Measurements from ENCODE around the gene COA6. TPM values are rescaled to one million over a fixed set of nuclear protein-coding genes. Genes with fewer than 3 reads are reported as not detected.
"Not testable (repeated sequence)": the region's sequence is repeated elsewhere in the genome, so short reads cannot be mapped to it uniquely, and the experiment has no call there.

The COA6 gene
- total and polyA plus RNA-seq, 12 donors: 22.9 to 84.7 (median 35.6) TPM

DNA sequence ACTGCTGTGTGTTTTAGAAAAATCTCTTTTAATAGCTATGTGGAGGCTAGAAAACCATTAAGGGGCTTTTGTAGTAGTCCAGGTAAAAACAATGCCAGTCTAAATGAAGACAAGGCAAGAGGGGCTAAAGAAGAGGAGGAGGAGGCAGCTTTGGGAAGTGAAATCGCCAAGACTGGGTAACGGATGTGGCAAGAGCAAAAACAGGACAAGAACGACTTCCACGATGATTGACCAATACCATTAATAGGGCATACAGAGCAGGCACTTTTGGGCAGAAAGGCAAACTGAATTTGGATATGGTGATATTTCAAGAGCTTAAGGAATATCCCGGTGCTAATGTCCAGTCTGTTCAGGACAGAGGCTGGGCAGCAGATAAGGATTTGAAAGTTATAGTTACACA lies 22.0 kb downstream of the COA6 start:
- peaks cover 0 to 14% of the 10 kb centered on the region in 2 donors for H3K36me3 ChIP-seq (replicated peaks in 1 of 2)
- 72 to 86% (median 81%) methylated on average over 5 of the region's 5 CpGs for WGBS, 4 donors

DNA sequence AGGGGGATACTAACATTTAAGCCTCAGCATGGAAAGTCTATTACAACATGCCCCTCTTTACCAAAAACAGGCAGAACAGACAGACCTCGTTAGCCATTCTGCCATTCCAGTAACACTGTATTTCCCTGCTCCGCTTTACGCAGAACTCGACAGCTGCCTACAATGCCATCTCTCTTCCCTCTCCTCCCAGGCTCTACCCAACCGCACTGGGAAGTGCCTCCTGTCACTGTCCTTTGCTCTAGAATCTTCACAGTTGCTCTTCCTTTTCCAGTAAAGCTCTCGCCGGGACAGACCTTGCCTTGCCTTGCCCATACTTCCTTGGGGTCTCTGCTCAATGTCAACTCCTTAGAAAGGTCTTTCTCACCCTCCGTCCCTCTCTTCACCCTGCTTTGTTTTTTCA lies 22.8 kb downstream of the COA6 start:
- Histone ChIP-seq H3K4me3 (no peak overlapping the region), H3K27me3 (no peaks in the 10 kb centered on the region), H3K36me3 (replicated peaks in 1 of 2) (peaks cover 0 to 14% of the 10 kb centered on the region in 2 donors), H3K27ac (no peak overlapping the region), H3K9me3 (replicated peaks in 1 of 3) (no peaks in the 10 kb centered on the region), H3K4me1 (replicated peaks in 1 of 2) (peaks cover 5% of the 10 kb centered on the region in 2 donors)
- 87 to 90% (median 88%) methylated on average over 8 of the region's 8 CpGs for WGBS, 4 donors
- no peak for TF ChIP-seq POLR2A (IDR thresholded peaks at IDR 0.05)
- intact Hi-C loops (cut with DNase I): no loop called here
- no peak for DNase-seq

More for the DNA sequence above, 22.0 kb downstream of the COA6 start:
- intact Hi-C loops (cut with DNase I): no loop called here
- H3K27me3 ChIP-seq: no peaks in the 10 kb centered on the region
- peaks cover 5% of the 10 kb centered on the region in 2 donors for H3K4me1 ChIP-seq (replicated peaks in 1 of 2)
- DNase-seq: no peak
- H3K4me3 ChIP-seq: no peak overlapping the region
- H3K9me3 ChIP-seq (replicated peaks in 1 of 3): no peaks in the 10 kb centered on the region
- TF ChIP-seq POLR2A (IDR thresholded peaks at IDR 0.05): no peak
- H3K27ac ChIP-seq: no peak overlapping the region

DNA sequence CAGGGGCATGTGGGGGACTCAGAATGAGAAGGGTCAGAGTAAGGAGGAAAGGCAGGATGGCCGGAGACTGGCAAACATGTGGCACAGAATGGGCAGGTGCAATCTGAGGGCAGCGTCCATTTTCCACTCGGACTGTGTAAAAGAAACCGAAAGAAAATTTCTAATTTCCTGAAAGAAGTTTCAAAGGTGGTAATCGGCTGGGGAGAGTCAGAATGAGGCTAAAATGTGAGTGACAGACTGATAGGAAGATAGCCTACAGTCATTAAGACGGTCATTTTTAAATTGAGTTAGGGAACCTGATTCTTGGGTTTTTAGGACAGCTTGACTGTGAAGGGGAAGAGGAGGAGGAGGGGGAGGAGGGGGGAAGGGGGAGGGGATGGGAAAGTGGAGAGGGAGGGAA lies 23.6 kb downstream of the COA6 start:
- TF ChIP-seq POLR2A (IDR thresholded peaks at IDR 0.05): no peak
- TF ChIP-seq, protein P1, sequence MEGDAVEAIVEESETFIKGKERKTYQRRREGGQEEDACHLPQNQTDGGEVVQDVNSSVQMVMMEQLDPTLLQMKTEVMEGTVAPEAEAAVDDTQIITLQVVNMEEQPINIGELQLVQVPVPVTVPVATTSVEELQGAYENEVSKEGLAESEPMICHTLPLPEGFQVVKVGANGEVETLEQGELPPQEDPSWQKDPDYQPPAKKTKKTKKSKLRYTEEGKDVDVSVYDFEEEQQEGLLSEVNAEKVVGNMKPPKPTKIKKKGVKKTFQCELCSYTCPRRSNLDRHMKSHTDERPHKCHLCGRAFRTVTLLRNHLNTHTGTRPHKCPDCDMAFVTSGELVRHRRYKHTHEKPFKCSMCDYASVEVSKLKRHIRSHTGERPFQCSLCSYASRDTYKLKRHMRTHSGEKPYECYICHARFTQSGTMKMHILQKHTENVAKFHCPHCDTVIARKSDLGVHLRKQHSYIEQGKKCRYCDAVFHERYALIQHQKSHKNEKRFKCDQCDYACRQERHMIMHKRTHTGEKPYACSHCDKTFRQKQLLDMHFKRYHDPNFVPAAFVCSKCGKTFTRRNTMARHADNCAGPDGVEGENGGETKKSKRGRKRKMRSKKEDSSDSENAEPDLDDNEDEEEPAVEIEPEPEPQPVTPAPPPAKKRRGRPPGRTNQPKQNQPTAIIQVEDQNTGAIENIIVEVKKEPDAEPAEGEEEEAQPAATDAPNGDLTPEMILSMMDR (IDR thresholded peaks at IDR 0.05): no peak
- Histone ChIP-seq H3K27ac (no peak overlapping the region), H3K4me3 (no peak overlapping the region), H3K27me3 (no peaks in the 10 kb centered on the region), H3K9me3 (replicated peaks in 1 of 3) (no peaks in the 10 kb centered on the region), H3K4me1 (replicated peaks in 1 of 2) (peaks cover 5% of the 10 kb centered on the region in 2 donors), H3K36me3 (replicated peaks in 1 of 2) (peaks cover 0 to 12% of the 10 kb centered on the region in 2 donors)
- 81 to 87% (median 83%) methylated on average over 6 of the region's 6 CpGs for WGBS, 4 donors
- DNase-seq: no peak
- intact Hi-C loops (cut with DNase I): no loop called here

DNA sequence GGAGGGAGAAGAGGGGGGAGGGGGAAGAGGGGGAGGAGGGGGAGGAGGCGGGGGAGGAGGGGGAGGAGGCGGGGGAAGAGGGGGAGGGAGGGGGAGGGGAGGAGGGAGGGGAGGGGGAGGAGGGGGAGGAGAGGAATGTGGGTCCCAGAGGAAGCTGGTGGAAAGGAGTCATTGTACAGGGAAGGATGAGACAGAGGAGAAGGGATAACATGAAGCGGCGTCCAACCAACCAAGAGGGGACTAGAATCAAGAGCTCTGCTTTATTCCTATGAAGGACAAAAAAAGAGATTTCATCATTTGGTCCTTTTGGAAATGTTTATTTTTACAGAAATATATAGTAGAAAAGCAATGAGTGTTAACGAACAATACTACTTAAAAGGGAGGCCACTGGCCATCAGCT lies 24.5 kb downstream of the COA6 start:
- H3K4me3 ChIP-seq: no peak overlapping the region
- TF ChIP-seq, protein P1 (IDR thresholded peaks at IDR 0.05): no peak
- no peak for TF ChIP-seq POLR2A (IDR thresholded peaks at IDR 0.05)
- H3K27me3 ChIP-seq: no peaks in the 10 kb centered on the region
- 64 to 82% (median 65%) methylated on average over 3 of the region's 5 CpGs for WGBS, 4 donors
- no peaks in the 10 kb centered on the region for H3K9me3 ChIP-seq (replicated peaks in 1 of 3)
- H3K4me1 ChIP-seq (replicated peaks in 1 of 2): peaks cover 5% of the 10 kb centered on the region in 2 donors
- intact Hi-C loops (cut with DNase I): no loop called here
- no peak for DNase-seq
- H3K36me3 ChIP-seq (replicated peaks in 1 of 2): peaks cover 0 to 7% of the 10 kb centered on the region in 2 donors
- no peak overlapping the region for H3K27ac ChIP-seq

DNA sequence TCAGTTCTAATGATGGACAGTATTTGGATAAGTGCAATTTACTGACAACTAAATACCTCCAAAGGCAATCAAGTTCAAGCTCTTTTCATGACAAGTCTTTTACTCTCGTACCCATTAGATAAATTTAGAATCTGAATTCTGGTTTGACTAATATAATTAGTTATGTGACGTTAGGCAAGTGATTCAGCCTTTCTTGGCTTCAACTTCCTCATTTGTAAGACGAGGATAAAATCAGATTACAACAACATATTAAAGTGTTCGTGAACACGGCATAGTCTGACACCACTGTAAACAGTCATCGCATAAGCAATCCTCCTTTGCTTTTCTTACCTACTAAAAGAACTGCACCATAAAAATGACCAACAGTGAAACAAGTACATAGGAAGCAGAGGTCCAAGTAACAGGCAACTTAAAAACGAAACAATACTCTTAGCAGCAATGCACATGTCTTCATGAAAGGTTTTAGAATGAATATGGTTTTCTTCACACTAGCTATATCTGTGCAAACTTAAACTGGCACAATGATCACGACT lies 25.7 kb downstream of the COA6 start:
- 43 to 60% (median 52%) methylated on average over 8 of the region's 8 CpGs for WGBS, 4 donors
- no peaks in the 10 kb centered on the region for H3K9me3 ChIP-seq (replicated peaks in 1 of 3)
- H3K27ac ChIP-seq: peak overlapping the region in 1 of 5 donors; percentile 28
- peaks cover 5% of the 10 kb centered on the region in 2 donors for H3K4me1 ChIP-seq (replicated peaks in 1 of 2)
- no peaks in the 10 kb centered on the region for H3K27me3 ChIP-seq
- TF ChIP-seq POLR2A (IDR thresholded peaks at IDR 0.05): no peak
- TF ChIP-seq, protein P1 (IDR thresholded peaks at IDR 0.05): no peak
- no peak for DNase-seq
- no peak overlapping the region for H3K4me3 ChIP-seq
- intact Hi-C loops (cut with DNase I): no loop called here
- H3K36me3 ChIP-seq (replicated peaks in 1 of 2): no peaks in the 10 kb centered on the region

DNA sequence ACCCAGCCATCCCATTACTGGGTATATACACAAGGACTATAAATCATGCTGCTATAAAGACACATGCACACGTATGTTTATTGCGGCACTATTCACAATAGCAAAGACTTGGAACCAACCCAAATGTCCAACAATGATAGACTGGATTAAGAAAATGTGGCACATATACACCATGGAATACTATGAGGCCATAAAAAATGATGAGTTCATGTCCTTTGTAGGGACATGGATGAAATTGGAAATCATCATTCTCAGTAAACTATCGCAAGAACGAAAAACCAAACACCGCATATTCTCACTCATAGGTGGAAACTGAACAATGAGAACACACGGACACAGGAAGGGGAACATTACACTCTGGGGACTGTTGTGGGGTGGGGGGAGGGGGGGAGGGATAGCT lies 26.3 kb downstream of the COA6 start:
- H3K9me3 ChIP-seq (replicated peaks in 1 of 3); H3K36me3 ChIP-seq (replicated peaks in 1 of 2); H3K27ac ChIP-seq; DNase-seq; H3K4me1 ChIP-seq (replicated peaks in 1 of 2); intact Hi-C loops (cut with DNase I); H3K4me3 ChIP-seq; H3K27me3 ChIP-seq: not testable (repeated sequence)
- 89 to 98% (median 97%) methylated on average over 6 of the region's 6 CpGs for WGBS, 4 donors

Data from adrenal gland (tissue), 12 donors.